SU-DHL-6 (cell line): ENCODE results near the gene SMARCC2.

Experiments
- EZH2phosphoT487 ChIP-seq: fragments of 200-600 bp; sonication (generic), shearing (Covaris generic); conservative IDR thresholded peaks from 2 replicates; pipeline ENCODE4 v1.6.1; 2018; ENCODE audit warnings: mild to moderate bottlenecking, antibody characterized with exemption, low read length, moderate library complexity, mixed read lengths
- TF ChIP-seq, protein P1 (sequence below): fragments of 200-600 bp; sonication (generic); IDR thresholded peaks from one replicate; pipeline ENCODE4 v1.5.1; 2017; ENCODE audit warnings: antibody characterized with exemption, mild to moderate bottlenecking, low read length, moderate library complexity; ENCODE audit not compliant: insufficient read depth, poor library complexity, severe bottlenecking

GRCh38 chr12:56127485-56127887, 61.8 kb downstream of the SMARCC2 start:
- TF ChIP-seq, protein P1, sequence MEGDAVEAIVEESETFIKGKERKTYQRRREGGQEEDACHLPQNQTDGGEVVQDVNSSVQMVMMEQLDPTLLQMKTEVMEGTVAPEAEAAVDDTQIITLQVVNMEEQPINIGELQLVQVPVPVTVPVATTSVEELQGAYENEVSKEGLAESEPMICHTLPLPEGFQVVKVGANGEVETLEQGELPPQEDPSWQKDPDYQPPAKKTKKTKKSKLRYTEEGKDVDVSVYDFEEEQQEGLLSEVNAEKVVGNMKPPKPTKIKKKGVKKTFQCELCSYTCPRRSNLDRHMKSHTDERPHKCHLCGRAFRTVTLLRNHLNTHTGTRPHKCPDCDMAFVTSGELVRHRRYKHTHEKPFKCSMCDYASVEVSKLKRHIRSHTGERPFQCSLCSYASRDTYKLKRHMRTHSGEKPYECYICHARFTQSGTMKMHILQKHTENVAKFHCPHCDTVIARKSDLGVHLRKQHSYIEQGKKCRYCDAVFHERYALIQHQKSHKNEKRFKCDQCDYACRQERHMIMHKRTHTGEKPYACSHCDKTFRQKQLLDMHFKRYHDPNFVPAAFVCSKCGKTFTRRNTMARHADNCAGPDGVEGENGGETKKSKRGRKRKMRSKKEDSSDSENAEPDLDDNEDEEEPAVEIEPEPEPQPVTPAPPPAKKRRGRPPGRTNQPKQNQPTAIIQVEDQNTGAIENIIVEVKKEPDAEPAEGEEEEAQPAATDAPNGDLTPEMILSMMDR: no peak
- TF ChIP-seq EZH2phosphoT487: no peak
